H1 (cell line): Measurements from ENCODE around the gene MARK3. TPM values are rescaled to one million over a fixed set of nuclear protein-coding genes. Genes with fewer than 3 reads are reported as not detected.

Experiments
- CTCF ChIA-PET: fragments of 300-600 bp; sonication (Branson Sonifier 250); formaldehyde crosslinking; loops from one replicate; lab custom pipeline; 2021; ENCODE audit not compliant: partially characterized antibody; lab: Charles Lee
- POLR2A ChIA-PET: fragments of 300-600 bp; sonication (Branson Sonifier 250); formaldehyde crosslinking; loops from one replicate; lab custom pipeline; 2021; ENCODE audit warnings: inconsistent platforms; ENCODE audit not compliant: partially characterized antibody; lab: Charles Lee
- DNase-seq, 2 experiments: peaks; one replicate each; pipeline versions ENCODE4 v3.0.0 to v3.0.0-alpha.2; 2010 to 2022; ENCODE audit warnings: low spot score in 2 of 2, low read depth in 1 of 2, mixed read lengths in 1 of 2
- FAIRE-seq: peaks from 2 replicates; lab custom pipeline; 2011; peaks lifted over from hg19 to GRCh38; lab: Jason Lieb, UNC
- H2AFZ ChIP-seq: 2 replicates; pipeline ENCODE4 v1.8.1; 2012; ENCODE audit warnings: low read length, inconsistent platforms
- H2AK5ac ChIP-seq: 2 replicates; pipeline ENCODE4 v1.6.1; 2013; ENCODE audit warnings: low read depth, low read length
- H2BK120ac ChIP-seq: replicated peaks from 2 replicates; pipeline ENCODE3; 2013; ENCODE audit warnings: low read depth, low read length, inconsistent platforms
- H2BK12ac ChIP-seq: 2 replicates; pipeline ENCODE4 v1.6.1; 2013; ENCODE audit warnings: low read depth, low read length
- H2BK15ac ChIP-seq: 2 replicates; pipeline ENCODE4 v1.6.1; 2013; ENCODE audit warnings: low read length
- H2BK20ac ChIP-seq: 2 replicates; pipeline ENCODE4 v1.6.1; 2013; ENCODE audit warnings: low read length
- H2BK5ac ChIP-seq: 2 replicates; pipeline ENCODE4 v1.6.1; 2013; ENCODE audit warnings: low read depth, low read length
- H3K14ac ChIP-seq: 2 replicates; pipeline ENCODE4 v1.6.1; 2013; ENCODE audit warnings: inconsistent platforms; ENCODE audit not compliant: insufficient read length
- H3K18ac ChIP-seq: 2 replicates; pipeline ENCODE4 v1.6.1; 2013; ENCODE audit warnings: low read length; ENCODE audit errors: extremely low read depth
- H3K23ac ChIP-seq: 2 replicates; pipeline ENCODE4 v1.6.1; 2013; ENCODE audit warnings: inconsistent platforms; ENCODE audit not compliant: insufficient read length
- H3K23me2 ChIP-seq: 2 replicates; pipeline ENCODE4 v1.6.1; 2013; ENCODE audit warnings: low read depth, low read length
- H3K27ac ChIP-seq: 2 replicates; pipeline ENCODE4 v1.6.1; 2011; ENCODE audit warnings: low read depth, low read length, inconsistent platforms
- H3K27me3 ChIP-seq, 4 experiments: replicated peaks in 1 of 4; 1 replicate in 1 of 4; 2 replicates in 3 of 4; pipeline versions ENCODE4 v1.6.1 to v1.8.1; 2011 to 2013; ENCODE audit warnings: low read length in 3 of 4, mild to moderate bottlenecking in 3 of 4, inconsistent platforms in 2 of 4, mixed read lengths in 2 of 4, moderate library complexity in 1 of 4; ENCODE audit not compliant: control insufficient read depth in 3 of 4, insufficient read depth in 3 of 4; ENCODE audit errors: extremely low read depth in 1 of 4
- H3K36me3 ChIP-seq, 4 experiments: 2 replicates each; pipeline versions ENCODE4 v1.6.1 to v1.8.1; 2011 to 2013; ENCODE audit warnings: mild to moderate bottlenecking in 4 of 4, low read length in 3 of 4, moderate library complexity in 2 of 4, control low read depth in 1 of 4, inconsistent platforms in 1 of 4; ENCODE audit not compliant: insufficient read depth in 4 of 4, control insufficient read depth in 2 of 4
- H3K4ac ChIP-seq: replicated peaks from 2 replicates; pipeline ENCODE3; 2013; ENCODE audit warnings: low read length, low read depth, mixed read lengths, inconsistent platforms; ENCODE audit not compliant: insufficient read length
- H3K4me1 ChIP-seq, 4 experiments: replicated peaks in 1 of 4; 1 replicate in 1 of 4; 2 replicates in 3 of 4; pipeline versions ENCODE4 v1.6.1 to v1.8.1; 2011 to 2013; ENCODE audit warnings: low read length in 3 of 4, inconsistent platforms in 2 of 4, mixed read lengths in 1 of 4; ENCODE audit not compliant: insufficient read depth in 4 of 4, control insufficient read depth in 3 of 4
- H3K4me2 ChIP-seq, 2 experiments: 2 replicates each; pipeline versions ENCODE4 v1.6.1 to v1.8.1; 2011 to 2013; ENCODE audit warnings: low read depth in 2 of 2, low read length in 2 of 2, control low read depth in 1 of 2, inconsistent platforms in 1 of 2, mild to moderate bottlenecking in 1 of 2; ENCODE audit not compliant: insufficient read depth in 1 of 2
- H3K4me3 ChIP-seq, 4 experiments: fragments of 200-600, 300-600 bp in 1 of 4; sonication (generic), shearing (Covaris generic), sonication (Bioruptor Twin) in 1 of 4; 2 replicates each; pipeline versions ENCODE4 v1.5.1 to v1.8.1; 2011 to 2016; ENCODE audit warnings: low read length in 4 of 4, low read depth in 3 of 4, control low read depth in 2 of 4, inconsistent platforms in 2 of 4, mild to moderate bottlenecking in 2 of 4, mixed read lengths in 1 of 4, moderate library complexity in 1 of 4; ENCODE audit not compliant: insufficient read depth in 2 of 4; ENCODE audit errors: extremely low read depth in 1 of 4
- H3K56ac ChIP-seq: replicated peaks from 2 replicates; pipeline ENCODE3; 2013; ENCODE audit warnings: low read depth, mild to moderate bottlenecking, mixed read lengths, low read length, inconsistent platforms; ENCODE audit not compliant: insufficient read length
- H3K79me1 ChIP-seq: 2 replicates; pipeline ENCODE4 v1.6.1; 2013; ENCODE audit warnings: low read depth, low read length, control low read depth
- H3K79me2 ChIP-seq, 2 experiments: 2 replicates each; pipeline versions ENCODE4 v1.6.1 to v1.8.1; 2012 to 2013; ENCODE audit warnings: low read length in 2 of 2, mild to moderate bottlenecking in 2 of 2, inconsistent platforms in 1 of 2; ENCODE audit not compliant: insufficient read depth in 2 of 2, control insufficient read depth in 1 of 2
- H3K9ac ChIP-seq, 4 experiments: replicated peaks in 1 of 4; 1 replicate in 1 of 4; 2 replicates in 3 of 4; pipeline versions ENCODE4 v1.6.1 to v1.8.1; 2011 to 2013; ENCODE audit warnings: low read depth in 3 of 4, low read length in 3 of 4, control low read depth in 2 of 4, mild to moderate bottlenecking in 2 of 4, moderate library complexity in 2 of 4, inconsistent platforms in 1 of 4; ENCODE audit errors: extremely low read depth in 1 of 4
- H3K9me3 ChIP-seq, 2 experiments: 2 replicates each; pipeline versions ENCODE4 v1.6.1 to v1.8.1; 2012 to 2013; ENCODE audit warnings: mild to moderate bottlenecking in 2 of 2, moderate library complexity in 2 of 2, control low read depth in 1 of 2, inconsistent platforms in 1 of 2, low read depth in 1 of 2, low read length in 1 of 2, mixed read lengths in 1 of 2; ENCODE audit not compliant: insufficient read depth in 2 of 2
- H4K20me1 ChIP-seq, 2 experiments: replicated peaks in 1 of 2; 2 replicates each; pipeline versions ENCODE3 to v1.8.1; 2011 to 2013; ENCODE audit warnings: inconsistent platforms in 2 of 2, low read length in 2 of 2, mild to moderate bottlenecking in 1 of 2; ENCODE audit not compliant: insufficient read depth in 2 of 2, control insufficient read depth in 1 of 2
- H4K5ac ChIP-seq: 2 replicates; pipeline ENCODE4 v1.6.1; 2013; ENCODE audit warnings: low read length, low read depth, mixed read lengths, inconsistent platforms; ENCODE audit not compliant: insufficient read length
- H4K8ac ChIP-seq: 2 replicates; pipeline ENCODE4 v1.8.0; 2013; ENCODE audit warnings: mild to moderate bottlenecking, moderate library complexity, low read length, inconsistent platforms; ENCODE audit not compliant: insufficient read depth; ENCODE audit errors: extremely low read depth
- H4K91ac ChIP-seq: replicated peaks from 2 replicates; pipeline ENCODE3; 2013; ENCODE audit warnings: low read length, mixed read lengths, inconsistent platforms; ENCODE audit not compliant: insufficient read length
- ASH2L ChIP-seq: fragments of 200-600, 300-600 bp; sonication (generic); IDR thresholded peaks from one replicate; pipeline ENCODE4 v1.7.1; 2017; ENCODE audit warnings: low read length
- CHD1 ChIP-seq: IDR thresholded peaks from 2 replicates; pipeline ENCODE4 v1.6.1; 2012; ENCODE audit warnings: low read depth, low read length, improper control_type of control experiment
- POU5F1 ChIP-seq: IDR thresholded peaks from 2 replicates; pipeline ENCODE4 v1.6.1; 2011; ENCODE audit warnings: low read depth, mild to moderate bottlenecking, low read length, moderate library complexity
- SP2 ChIP-seq: IDR thresholded peaks from 2 replicates; pipeline ENCODE4 v1.6.1; 2012; ENCODE audit warnings: mild to moderate bottlenecking, low read length, inconsistent platforms
- TAF1 ChIP-seq: IDR thresholded peaks from 2 replicates; pipeline ENCODE4 v1.6.1; 2011; ENCODE audit warnings: mild to moderate bottlenecking, low read depth, low read length
- WGBS, 2 experiments: shearing (Covaris generic) in 1 of 2; methylation state at CpG; one replicate each; pipeline versions ENCODE4 v1.1.6 to v1.1.7; 2013 to 2015; ENCODE audit warnings: low lambda C conversion rate in 2 of 2, mixed read lengths in 2 of 2, inconsistent platforms in 1 of 2, low coverage in 1 of 2, missing lambda C conversion rate in 1 of 2; ENCODE audit not compliant: insufficient replicate concordance in 2 of 2, insufficient coverage in 1 of 2, insufficient read length in 1 of 2; ENCODE audit errors: extremely low coverage in 1 of 2, missing lambda C conversion rate in 1 of 2; 5-methylcytosine and 5-hydroxymethylcytosine counted together
- polyA plus RNA-seq, 7 experiments: library from polyadenylated mRNA; depleted of rRNA in 3 of 7; stranded (reverse) in 5 of 7; unstranded in 2 of 7; fragments of >200 nt in 5 of 7; fragments of 200-250 nt in 2 of 7; gene quantifications; 1 replicate in 5 of 7; 2 replicates in 1 of 7; 4 replicates in 1 of 7; pipeline versions ENCODE4 v1.2.1 to v1.2.3, GENCODE V29; 2011 to 2013; ENCODE audit warnings: missing spikeins in 2 of 7, mixed read lengths in 2 of 7
- total RNA-seq: library from RNA; stranded (reverse); fragmentation: NEBNext Ultra II Directional; extraction: Animal tissue kit (Norgen Biotek cat#: 25700); gene quantifications from 2 replicates; pipeline ENCODE4 v1.2.1, GENCODE V29; 2021
- TF ChIP-seq, protein P1 (sequence below): IDR thresholded peaks from 2 replicates; pipeline ENCODE4 v1.6.1; 2012; ENCODE audit warnings: inconsistent platforms
- TF ChIP-seq, protein P2 (sequence below): IDR thresholded peaks from 2 replicates; pipeline ENCODE4 v1.6.1; 2011; ENCODE audit warnings: low read length, improper control_type of control experiment
- TF ChIP-seq, protein P3 (sequence below): IDR thresholded peaks from 2 replicates; pipeline ENCODE4 v1.6.1; 2012; ENCODE audit warnings: inconsistent platforms

The MARK3 gene
- total and polyA plus RNA-seq, 2 of the 8 experiments (the other 6 are each of a cell fraction or from before 2014, with no cell fraction given), result 39.4 to 76.9 TPM

GRCh38 chr14:103543721-103544387, 158.6 kb downstream of the MARK3 start:
- H2BK120ac ChIP-seq, result peak overlapping the region; percentile 97
- no peak overlapping the region for H2AFZ ChIP-seq
- no peak overlapping the region for H3K4me3 ChIP-seq
- peak overlapping the region; percentile 98; the same call in 1 of the 2 replicates for H2BK15ac ChIP-seq
- peak overlapping the region; percentile 99 for H3K4ac ChIP-seq
- peak overlapping the region; percentile 99 for H2BK5ac ChIP-seq
- H3K27ac ChIP-seq, result peak overlapping the region; percentile 94; the same call in 1 of the 2 replicates
- H3K27me3 ChIP-seq, result no peaks in the 10 kb centered on the region; a peak in 2 of 7 replicates
- no peaks in the 10 kb centered on the region for H3K79me1 ChIP-seq
- H3K36me3 ChIP-seq, result no peaks in the 10 kb centered on the region
- 85% methylated on average over 15 of the region's 19 CpGs; no CpG with 5 or more reads in 1 of the 2 experiments for WGBS, 2 experiments
- H3K56ac ChIP-seq, result no peak overlapping the region
- no peaks in the 10 kb centered on the region for H3K23me2 ChIP-seq
- H2BK12ac ChIP-seq, result peak overlapping the region; percentile 100; the same call in 1 of the 2 replicates
- H2AK5ac ChIP-seq, result peak overlapping the region; percentile 91; the same call in 1 of the 2 replicates
- FAIRE-seq (no peak), DNase-seq (peak in 1 of 2 experiments; percentile 56)
- peak overlapping the region; percentile 100 for H4K91ac ChIP-seq
- H2BK20ac ChIP-seq, result peak overlapping the region; percentile 100
- H3K9ac ChIP-seq, result peak overlapping the region in 2 of 4 experiments; percentile 18 to 20; a peak in 2 of 7 replicates
- H3K23ac ChIP-seq, result no peak overlapping the region
- no peak overlapping the region for H3K14ac ChIP-seq
- CTCF ChIA-PET, result interaction anchor here (1.3 to 28.8 kb wide), 4 partner anchors 12 to 151 kb away, joined by 4 to 921 read pairs (median 132); partner anchors contain the start of genes CKB and TRMT61A
- no peaks in the 10 kb centered on the region for H3K9me3 ChIP-seq
- no peaks in the 10 kb centered on the region for H3K79me2 ChIP-seq
- H4K8ac ChIP-seq, result peak overlapping the region; percentile 93
- H3K18ac ChIP-seq, result peak overlapping the region; percentile 86
- H3K4me2 ChIP-seq, result no peak overlapping the region
- H4K20me1 ChIP-seq, result peaks cover 0 to 4% of the 10 kb centered on the region in 2 experiments
- POLR2A ChIA-PET, result interaction anchor here (0.6 to 29.8 kb wide), 6 partner anchors 9 to 227 kb away, joined by 3 to 844 read pairs (median 20); partner anchors contain the start of genes BAG5, CKB, COA8 and TRMT61A
- peak overlapping the region; percentile 80 for H4K5ac ChIP-seq
- H3K4me1 ChIP-seq, result peaks cover 0 to 34% (median 29%) of the 10 kb centered on the region in 4 experiments; a peak in 6 of 7 replicates
- TF ChIP-seq, protein P1, sequence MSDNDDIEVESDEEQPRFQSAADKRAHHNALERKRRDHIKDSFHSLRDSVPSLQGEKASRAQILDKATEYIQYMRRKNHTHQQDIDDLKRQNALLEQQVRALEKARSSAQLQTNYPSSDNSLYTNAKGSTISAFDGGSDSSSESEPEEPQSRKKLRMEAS, result peak; percentile 81
- TF ChIP-seq SP2 (no peak), CHD1 (no peak), POU5F1 (no peak), ASH2L (no peak), TAF1 (no peak)
- TF ChIP-seq, protein P2, sequence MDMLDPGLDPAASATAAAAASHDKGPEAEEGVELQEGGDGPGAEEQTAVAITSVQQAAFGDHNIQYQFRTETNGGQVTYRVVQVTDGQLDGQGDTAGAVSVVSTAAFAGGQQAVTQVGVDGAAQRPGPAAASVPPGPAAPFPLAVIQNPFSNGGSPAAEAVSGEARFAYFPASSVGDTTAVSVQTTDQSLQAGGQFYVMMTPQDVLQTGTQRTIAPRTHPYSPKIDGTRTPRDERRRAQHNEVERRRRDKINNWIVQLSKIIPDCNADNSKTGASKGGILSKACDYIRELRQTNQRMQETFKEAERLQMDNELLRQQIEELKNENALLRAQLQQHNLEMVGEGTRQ, result no peak
- TF ChIP-seq, protein P3, sequence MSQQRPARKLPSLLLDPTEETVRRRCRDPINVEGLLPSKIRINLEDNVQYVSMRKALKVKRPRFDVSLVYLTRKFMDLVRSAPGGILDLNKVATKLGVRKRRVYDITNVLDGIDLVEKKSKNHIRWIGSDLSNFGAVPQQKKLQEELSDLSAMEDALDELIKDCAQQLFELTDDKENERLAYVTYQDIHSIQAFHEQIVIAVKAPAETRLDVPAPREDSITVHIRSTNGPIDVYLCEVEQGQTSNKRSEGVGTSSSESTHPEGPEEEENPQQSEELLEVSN, result peak; percentile 48; the same call in 1 of the 2 replicates
